Measurements from ENCODE around the gene CTBS.
"Not testable (repeated sequence)": the region's sequence is repeated elsewhere in the genome, so short reads cannot be mapped to it uniquely, and the experiment has no call there.

Gene CTBS

DNA sequence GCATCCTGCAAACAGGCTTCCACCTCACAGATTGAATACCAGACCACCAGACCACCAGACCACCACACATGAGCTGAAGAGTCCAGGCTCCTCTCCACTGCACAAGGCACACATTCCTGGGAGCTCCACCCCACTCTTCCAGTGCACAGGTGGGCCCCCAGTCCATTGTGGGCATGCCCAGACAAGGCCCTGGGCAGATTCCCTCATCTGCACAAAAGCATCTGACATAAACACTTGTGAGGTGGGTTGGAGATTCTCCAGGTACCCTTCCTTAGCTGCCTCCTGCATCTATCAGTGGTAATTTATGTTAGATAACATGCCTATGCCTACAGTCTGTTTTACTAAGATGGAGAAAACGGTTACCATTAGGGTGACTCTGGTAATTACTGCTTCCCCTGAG lies 11.6 kb upstream of the CTBS start:
- no peak for DNase-seq (ENCODE audit: low spot score)

DNA sequence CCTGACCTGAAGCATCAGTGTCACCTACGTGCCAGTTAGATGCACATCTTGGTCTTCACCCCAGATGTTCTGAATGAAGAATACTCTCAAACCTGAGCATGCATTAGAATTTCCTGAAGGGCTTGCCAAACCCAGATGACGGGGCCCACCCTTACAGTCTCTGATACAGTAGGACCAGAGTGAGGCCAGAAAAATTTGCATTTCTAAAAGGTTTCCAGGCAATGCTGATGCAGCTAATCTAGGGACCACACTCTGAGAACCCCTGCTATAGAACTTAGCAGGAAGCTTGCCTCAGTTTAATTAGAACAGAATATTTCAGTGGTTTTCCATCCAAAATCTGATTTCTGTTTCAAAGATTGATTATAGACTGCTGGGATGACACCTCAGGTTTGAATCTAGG lies 9.9 kb upstream of the CTBS start:
- DNase-seq (ENCODE audit: low spot score): no peak

DNA sequence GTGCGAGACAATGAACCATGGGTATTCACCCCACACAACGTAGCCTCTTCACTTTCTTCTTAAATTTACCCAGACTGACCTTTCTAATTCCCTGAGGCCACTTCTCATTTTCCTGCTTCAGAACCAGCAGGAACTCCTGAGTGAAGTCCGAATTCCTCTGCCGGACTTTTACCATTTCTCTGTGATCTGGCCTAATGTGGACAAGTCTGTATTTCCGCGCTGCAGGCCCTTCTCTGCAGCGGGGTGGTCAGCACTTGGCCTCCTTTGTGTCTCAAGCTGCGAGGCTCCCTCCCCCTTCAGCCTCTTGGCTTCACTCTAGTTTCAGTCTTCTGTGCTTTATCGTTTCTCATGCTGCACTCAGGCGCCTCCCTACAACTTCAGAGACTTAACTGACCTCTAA lies 9.4 kb upstream of the CTBS start:
- peak; percentile 49 for DNase-seq (ENCODE audit: low spot score)

- DNase-seq (ENCODE audit: low spot score): peak; percentile 66
Measured at GRCh38 chr1:84582802-84583587, 8.8 kb upstream of the CTBS start.

GRCh38 chr1:84581648-84582047 lies 7.4 kb upstream of the CTBS start:
- no peak for DNase-seq (ENCODE audit: low spot score)

DNA sequence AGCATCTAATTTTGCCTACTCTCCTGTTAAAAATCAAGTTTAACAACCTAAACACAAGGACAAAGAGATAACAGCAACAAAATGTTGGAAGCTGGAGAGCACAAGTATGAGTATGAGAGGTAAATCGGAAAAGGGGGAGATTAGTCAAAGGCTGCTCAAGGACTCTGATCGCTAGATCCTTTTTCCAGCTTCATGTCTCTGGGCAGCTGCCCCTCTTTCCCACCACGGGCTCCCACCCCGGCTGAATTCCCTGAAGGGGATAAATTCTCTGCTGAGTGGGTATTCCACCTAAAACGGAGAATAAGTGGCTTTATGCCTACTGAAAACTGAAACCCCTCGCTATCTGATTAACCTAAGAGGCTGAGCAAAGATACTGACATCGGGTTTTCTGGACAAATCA lies 696 bp upstream of the CTBS start:
- no peak for DNase-seq (ENCODE audit: low spot score)

DNA sequence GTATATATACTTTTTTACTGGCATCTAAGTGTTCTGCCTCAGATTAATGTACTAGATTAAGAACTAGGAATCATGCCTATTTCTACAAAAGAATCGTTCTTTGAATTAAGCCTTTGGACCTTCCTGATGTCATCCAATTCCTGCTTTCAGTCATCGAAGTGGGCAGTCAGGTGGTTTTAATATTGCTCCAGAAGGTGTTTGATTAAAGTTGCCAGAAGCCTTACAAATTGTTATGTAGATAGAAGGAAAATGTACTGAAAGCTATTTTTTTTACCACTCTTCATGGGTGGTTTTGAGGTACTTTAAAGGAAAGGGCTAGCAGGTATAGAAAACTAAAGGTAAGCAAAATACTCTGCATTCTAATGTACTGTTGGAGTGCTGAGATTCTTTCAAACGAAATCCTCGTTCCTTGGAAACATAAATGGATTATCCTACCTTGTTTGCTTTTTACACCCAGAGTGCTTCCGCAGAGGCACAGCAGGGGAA lies 716 bp downstream of the CTBS start:
- DNase-seq (ENCODE audit: low spot score): no peak

DNA sequence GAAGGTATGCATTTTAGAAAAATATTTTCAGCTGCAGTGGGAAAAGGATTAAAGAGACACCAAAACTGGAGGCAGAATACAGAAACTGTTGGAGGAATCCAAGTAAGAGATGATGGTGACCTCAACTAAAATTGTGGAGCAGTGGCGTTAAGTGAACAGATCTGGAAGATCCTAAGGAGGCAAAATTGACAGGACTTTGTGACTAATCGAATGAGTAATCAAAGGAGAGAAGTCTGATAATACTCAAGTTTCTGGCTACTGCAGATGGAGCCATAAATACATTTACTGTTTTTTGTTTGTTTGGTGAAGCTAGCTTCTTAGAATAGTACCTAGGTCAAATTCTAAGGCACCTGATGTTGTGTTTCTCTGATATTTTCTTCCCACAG lies 3.1 kb downstream of the CTBS start:
- DNase-seq (ENCODE audit: low spot score): no peak

DNA sequence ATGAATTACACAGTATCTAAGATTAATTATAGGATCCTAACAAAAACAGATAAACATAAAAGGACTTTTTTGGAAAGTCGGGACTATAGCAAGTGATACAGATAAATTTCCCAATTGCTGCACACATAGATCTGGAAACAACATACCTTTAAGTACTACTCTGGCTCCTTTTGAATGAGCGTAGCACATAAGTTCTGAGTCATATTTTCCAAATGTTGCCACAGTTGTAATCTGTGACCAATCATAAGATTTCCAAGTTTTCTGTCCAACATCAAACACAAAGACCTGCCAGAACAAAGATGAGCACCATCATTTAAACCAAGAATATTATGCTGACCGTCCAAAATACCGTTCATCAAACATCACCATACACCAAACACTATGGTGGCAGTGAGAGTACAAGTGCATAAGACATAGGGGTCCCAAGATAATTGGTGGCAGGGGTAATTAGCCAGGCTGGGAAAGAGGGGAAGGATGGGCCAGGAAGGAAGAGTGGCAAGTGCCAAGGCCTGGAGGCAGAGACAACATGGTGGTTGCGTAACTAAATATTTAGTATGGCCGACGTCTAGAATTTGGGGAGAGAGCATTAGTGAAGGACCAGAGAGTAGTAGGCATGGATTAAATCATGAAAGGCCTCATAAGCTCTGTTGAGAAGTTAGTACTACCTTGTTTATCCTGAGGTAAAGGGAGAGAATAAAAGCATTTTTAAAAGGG lies 3.6 kb downstream of the CTBS start:
- no peak for DNase-seq (ENCODE audit: low spot score)

GRCh38 chr1:84569216-84569615 lies 5.0 kb downstream of the CTBS start:
- DNase-seq (ENCODE audit: low spot score): no peak

DNA sequence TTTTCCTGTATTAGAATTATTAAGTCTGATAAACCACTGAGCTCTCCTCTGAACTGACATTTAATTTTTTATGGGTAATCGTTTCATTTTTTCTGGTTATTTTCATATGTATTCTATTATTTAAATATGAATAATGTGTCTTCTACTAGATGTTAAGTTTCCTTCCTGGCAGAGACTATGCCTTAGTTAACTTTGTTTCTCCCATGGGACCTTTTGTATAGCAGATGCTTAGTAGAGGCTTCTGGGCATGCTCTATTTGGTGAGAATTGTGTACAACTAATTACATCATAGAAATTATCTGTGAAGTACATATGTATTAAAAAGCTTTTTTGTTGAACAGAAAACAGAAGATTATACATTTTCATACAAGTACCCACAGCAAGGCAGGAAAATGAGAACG lies 23.4 kb downstream of the CTBS start:
- DNase-seq (ENCODE audit: low spot score): no peak

DNA sequence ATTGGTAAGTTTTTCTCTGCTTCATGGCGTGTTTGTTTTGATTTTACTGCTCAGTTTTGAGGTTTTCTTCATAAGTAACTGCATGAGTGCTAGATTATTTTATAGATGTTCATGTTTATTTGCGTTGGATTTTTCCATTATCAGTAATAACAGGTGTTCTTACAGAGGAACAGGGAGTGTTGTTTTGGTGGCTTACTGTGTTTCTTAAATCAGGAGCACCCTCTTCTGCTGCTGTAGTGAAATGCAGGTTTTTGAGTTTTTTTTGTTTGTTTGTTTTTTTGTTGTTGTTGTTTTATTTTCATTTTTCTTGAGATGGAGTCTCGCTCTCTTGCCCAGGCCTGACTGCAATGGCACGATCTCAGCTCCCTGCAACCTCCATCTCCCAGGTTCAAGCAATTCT lies 32.6 kb downstream of the CTBS start:
- no peak for DNase-seq (ENCODE audit: low spot score)

DNA sequence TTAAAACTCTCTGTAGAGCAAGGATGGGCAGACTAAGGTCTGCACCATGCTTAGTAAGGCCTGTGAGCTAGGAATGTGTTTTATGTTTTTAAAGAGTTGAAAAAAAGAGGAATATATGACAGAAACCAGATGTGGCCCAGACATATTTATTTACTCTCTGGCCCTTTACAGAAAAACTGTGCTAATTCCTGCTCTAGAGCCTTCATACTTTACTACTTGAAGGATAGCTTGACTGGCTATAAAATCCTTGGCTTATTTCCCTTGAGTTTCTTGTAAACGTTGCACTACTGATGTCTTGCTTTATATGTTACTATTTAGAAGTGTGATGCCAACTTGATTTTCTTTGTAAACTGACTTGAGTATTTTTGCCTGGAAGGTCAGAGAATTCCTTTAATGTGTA lies 33.5 kb downstream of the CTBS start:
- DNase-seq (ENCODE audit: low spot score): no peak

GRCh38 chr1:84539972-84540371 lies 34.3 kb downstream of the CTBS start:
- no peak for DNase-seq (ENCODE audit: low spot score)

DNA sequence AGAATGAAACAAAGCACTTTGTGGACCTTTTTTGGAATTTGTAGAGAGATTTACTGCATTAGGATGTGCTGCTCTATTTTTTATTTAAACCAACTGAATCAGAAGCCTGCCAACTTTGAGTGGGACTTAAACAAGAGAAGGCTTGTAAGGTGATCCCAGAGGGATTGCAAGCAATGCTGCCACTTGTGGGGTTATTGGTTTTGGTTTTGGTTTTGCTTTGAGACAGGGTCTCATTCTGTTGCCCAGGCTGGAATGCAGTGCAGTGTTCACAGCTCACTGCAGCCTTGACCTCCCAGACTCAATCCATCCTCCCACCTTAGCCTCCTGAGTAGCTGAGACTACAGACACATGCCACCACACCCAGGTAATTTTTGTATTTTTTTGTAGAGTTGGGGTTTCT lies 35.6 kb downstream of the CTBS start:
- DNase-seq (ENCODE audit: low spot score): no peak

GRCh38 chr1:84525779-84526178 lies 48.5 kb downstream of the CTBS start:
- DNase-seq (ENCODE audit: low spot score): no peak

- DNase-seq (ENCODE audit: low spot score): no peak
Measured at GRCh38 chr1:84524590-84524989, 49.6 kb downstream of the CTBS start.

DNA sequence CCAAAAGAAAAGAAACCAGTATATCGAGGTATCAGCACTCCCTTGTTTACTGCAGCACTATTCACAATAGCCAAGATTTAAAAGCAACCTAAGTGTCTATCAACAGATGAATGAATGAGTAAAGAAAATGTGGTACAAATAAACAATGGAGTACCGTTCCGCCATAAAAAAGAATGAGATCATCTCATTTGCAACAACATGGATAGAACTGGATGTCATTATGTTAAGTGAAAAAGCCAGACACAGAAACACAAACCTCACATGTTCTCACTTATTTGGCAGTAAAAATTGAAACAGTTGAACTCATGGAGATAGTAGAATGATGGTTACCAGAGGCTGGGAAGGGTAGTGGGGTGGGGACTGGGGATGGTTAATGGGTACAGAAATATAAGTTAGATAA lies 63.6 kb downstream of the CTBS start:
- DNase-seq (ENCODE audit: low spot score): no peak

DNA sequence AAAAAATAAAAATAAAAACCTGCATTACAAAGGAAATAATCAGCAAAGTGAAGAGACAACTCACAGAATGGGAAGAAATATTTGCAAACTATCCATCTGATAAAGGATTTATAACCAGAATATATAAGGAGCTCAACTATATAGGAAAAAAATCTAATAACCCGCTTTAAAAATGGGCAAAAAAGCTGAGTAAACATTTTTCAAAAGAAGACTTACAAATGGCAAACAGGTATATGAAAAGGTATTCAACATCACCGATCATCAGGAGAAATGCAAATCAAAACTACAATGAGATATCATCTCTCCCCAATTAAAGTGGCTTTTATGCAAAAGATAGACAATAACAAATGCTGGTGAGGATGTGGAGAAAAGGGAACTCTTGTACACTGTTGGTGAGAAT lies 64.1 kb downstream of the CTBS start:
- DNase-seq (ENCODE audit: low spot score): no peak

- DNase-seq (ENCODE audit: low spot score): no peak
Measured at GRCh38 chr1:84509029-84509428, 65.2 kb downstream of the CTBS start.

DNA sequence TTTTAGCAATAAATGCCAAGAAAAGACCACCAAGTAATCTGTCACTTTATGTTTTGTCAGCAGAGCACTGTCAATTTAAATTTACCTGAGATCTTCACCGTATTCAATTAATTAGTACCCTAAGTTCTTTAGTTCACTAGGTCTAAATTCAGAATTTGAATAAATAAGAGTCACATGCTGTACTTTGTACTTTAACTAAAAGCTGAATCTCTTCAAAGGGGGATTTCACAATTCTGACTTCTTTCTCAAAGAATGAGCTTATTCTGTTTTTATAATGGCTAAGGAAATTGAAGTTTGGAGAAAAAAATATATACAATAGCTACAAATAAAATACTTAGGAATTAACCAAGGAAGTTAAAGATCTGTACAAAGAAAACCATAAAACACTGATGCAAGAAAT lies 65.7 kb downstream of the CTBS start:
- no peak for DNase-seq (ENCODE audit: low spot score)

- DNase-seq (ENCODE audit: low spot score): not testable (repeated sequence)
Measured at GRCh38 chr1:84507887-84508286, 66.4 kb downstream of the CTBS start.

DNA sequence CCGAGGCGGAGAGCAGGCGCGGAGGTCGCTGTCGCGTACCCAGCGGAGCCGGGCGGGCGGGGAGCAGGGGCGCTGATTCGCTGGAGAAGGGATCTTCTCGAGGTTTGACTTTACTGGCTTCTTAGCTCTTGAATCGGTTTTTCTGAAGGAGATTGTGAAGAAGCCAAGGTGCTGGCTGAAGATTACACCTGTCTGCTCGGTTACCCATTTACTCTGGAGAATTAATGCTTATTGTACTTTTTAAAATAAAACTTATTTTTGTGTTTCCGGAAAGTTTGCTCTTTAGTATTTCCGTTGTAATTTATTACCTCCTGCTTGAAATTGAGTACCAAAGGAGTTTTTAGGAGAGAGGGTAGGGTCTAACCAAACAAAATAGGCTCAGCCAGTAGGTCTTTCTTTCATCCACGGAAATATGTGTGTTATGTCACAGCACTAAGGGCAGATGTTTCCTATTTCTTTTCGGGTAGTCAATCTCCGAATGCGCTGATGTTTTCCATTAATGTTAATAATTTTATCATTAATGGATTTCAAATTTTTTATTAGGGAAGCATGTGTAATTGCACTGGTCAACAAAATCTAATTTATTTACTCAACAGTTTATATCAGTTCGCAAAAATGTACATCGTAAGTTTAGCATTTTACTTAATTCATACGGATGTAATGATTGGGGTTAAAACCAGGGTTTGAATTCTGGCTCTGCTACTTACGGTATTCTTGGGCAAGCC lies 67.3 kb downstream of the CTBS start:
- DNase-seq (ENCODE audit: low spot score): no peak

Measured in ecto neural progenitor cell (in vitro differentiated cells).